ENCODE data around the gene DYRK3. TPM values are rescaled to one million over a fixed set of nuclear protein-coding genes. Genes with fewer than 3 reads are reported as not detected.
A peak's percentile ranks its signal among the peaks of the same experiment; 100 is the strongest.

The DYRK3 gene
- total RNA-seq, 1 experiment from 2014 or later = 7.1 TPM

DNA sequence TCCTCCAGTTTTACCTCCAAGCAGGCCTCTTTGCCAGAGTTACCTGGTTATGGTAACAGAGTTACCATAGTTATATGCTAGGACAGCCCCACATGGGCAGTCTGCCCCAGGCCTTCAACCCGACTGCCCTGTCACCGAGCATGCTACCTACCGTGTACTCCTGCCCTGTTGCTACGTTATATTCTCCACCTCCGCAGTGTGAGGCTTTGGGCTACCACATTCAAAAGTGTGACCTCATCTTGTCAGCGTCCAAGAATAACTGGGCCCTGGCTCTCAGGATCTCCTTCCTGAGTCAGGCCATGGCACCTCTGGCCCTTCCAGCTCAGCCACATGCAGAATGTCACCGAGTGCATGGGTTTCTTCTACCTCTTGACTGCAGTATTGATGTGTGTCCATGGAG lies 58.3 kb downstream of the DYRK3 start:
- H4K20me1 ChIP-seq (ENCODE audit: insufficient read depth) = no peaks in the 10 kb centered on the region
- H3K4me2 ChIP-seq (ENCODE audit: low read length) = no peak overlapping the region
- no peak overlapping the region for H3K27ac ChIP-seq (ENCODE audit: low read depth, low read length)
- H3K9ac ChIP-seq (ENCODE audit: low read length) = no peak overlapping the region
- BruUV-seq (replicated peaks) = no TSS peak
- H3K4me3 ChIP-seq (replicated peaks in 1 of 2; ENCODE audit: low read depth in 1 of 2, low read length in 2 of 2) = no peak overlapping the region
- H3K27me3 ChIP-seq (ENCODE audit: insufficient read depth, low read length) = no peaks in the 10 kb centered on the region
- H3K9me2 ChIP-seq (ENCODE audit: insufficient read depth) = no peaks in the 10 kb centered on the region
- H3K79me2 ChIP-seq (ENCODE audit: insufficient read depth, low read length) = peaks cover 89% of the 10 kb centered on the region
- H2AFZ ChIP-seq (ENCODE audit: low read depth, low read length, poor library complexity, severe bottlenecking) = no peak overlapping the region
- RAD21 ChIA-PET (ENCODE audit: low non-redundant PET in 1 of 2, low total read pairs in 2 of 2, uncharacterized antibody in 2 of 2, unreplicated experiment in 2 of 2) = no interaction called here
- H3K36me3 ChIP-seq (ENCODE audit: control insufficient read depth in 1 of 2, insufficient read depth in 2 of 2, low read length in 2 of 2) = no peaks in the 10 kb centered on the region
- DNase-seq (ENCODE audit: low read depth, low spot score) = no peak
- ATAC-seq = no peak
- intact Hi-C loops (cut with micrococcal nuclease) = no loop called here
- POLR2A ChIA-PET = no interaction called here
- CTCF ChIA-PET = no interaction called here
- TF ChIP-seq YY1 (IDR thresholded peaks at IDR 0.05; ENCODE audit: extremely low read depth, insufficient replicate concordance, low read depth, low read length) = no peak
- H3K4me1 ChIP-seq (ENCODE audit: control insufficient read depth in 1 of 2, insufficient read depth in 2 of 2, low read length in 2 of 2) = peaks cover 2 to 21% of the 10 kb centered on the region in 2 experiments; a peak in 2 of 4 replicates
- H3K9me3 ChIP-seq (ENCODE audit: control insufficient read depth in 1 of 2, insufficient read depth in 1 of 2, low read depth in 1 of 2, low read length in 2 of 2) = no peaks in the 10 kb centered on the region

DNA sequence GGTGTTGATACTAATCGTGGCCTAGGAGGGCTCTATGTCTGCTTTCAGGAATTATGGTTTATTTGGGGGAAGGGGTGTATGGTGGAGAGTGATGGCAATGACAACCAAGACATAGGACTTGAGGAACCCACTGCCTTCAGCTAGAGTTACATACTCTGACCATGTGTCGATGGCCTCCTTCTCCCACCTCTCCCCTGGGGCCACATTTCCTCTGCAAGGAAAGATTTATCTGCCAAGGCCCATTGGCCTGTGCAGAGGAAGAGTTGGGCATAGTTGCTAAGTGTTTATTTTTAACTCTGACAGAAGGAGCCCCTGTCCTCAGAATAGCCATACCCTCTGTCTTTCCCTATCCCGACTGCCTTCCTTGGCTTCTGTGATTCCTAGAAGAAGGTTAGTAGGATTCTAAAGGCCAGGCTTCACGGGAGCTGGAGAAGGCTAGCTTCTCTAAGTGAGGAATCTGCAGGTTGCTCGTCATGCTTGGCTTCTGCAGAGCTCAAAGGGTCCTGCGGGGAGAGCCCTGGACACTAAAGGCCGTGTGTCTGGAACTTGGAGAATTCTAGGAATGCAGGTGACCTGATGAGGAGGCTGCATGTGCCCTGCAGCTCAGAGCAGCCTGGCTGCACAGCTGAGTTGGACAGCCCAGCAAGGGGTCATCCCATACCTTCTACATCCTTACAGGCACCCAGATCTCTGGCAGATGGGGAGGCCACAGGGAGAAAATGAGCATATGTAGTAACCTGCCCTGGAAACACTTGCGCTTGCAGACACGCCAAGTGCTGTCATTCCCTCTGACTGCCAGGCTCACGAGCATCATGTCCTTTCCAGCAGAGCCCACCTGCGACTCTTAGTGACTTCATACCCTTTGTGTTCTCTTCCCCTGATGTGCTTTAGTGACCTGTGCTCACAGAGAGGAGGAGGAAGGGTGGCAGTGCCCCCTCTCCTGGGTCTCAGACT lies 59.1 kb downstream of the DYRK3 start:
- Histone ChIP-seq H3K9me2 (ENCODE audit: insufficient read depth) (no peaks in the 10 kb centered on the region), H3K27me3 (ENCODE audit: insufficient read depth, low read length) (no peaks in the 10 kb centered on the region), H2AFZ (ENCODE audit: low read depth, low read length, poor library complexity, severe bottlenecking) (no peak overlapping the region), H3K36me3 (ENCODE audit: control insufficient read depth in 1 of 2, insufficient read depth in 2 of 2, low read length in 2 of 2) (no peaks in the 10 kb centered on the region), H3K4me3 (replicated peaks in 1 of 2; ENCODE audit: low read depth in 1 of 2, low read length in 2 of 2) (no peak overlapping the region), H3K4me2 (ENCODE audit: low read length) (peak overlapping the region; percentile 12; the same call in 1 of the 2 replicates), H3K27ac (ENCODE audit: low read depth, low read length) (no peak overlapping the region), H3K9ac (ENCODE audit: low read length) (no peak overlapping the region), H3K9me3 (ENCODE audit: control insufficient read depth in 1 of 2, insufficient read depth in 1 of 2, low read depth in 1 of 2, low read length in 2 of 2) (no peaks in the 10 kb centered on the region), H3K79me2 (ENCODE audit: insufficient read depth, low read length) (peaks cover 89% of the 10 kb centered on the region), H3K4me1 (ENCODE audit: control insufficient read depth in 1 of 2, insufficient read depth in 2 of 2, low read length in 2 of 2) (peaks cover 2 to 21% of the 10 kb centered on the region in 2 experiments; a peak in 2 of 4 replicates), H4K20me1 (ENCODE audit: insufficient read depth) (no peaks in the 10 kb centered on the region)
- no TSS peak for BruUV-seq (replicated peaks)
- TF ChIP-seq CTCF (IDR thresholded peaks at IDR 0.05 in 2 of 3, conservative IDR thresholded peaks at IDR 0.05 in 1 of 3; ENCODE audit: borderline replicate concordance in 1 of 3, insufficient read depth in 1 of 3, low read depth in 2 of 3, low read length in 2 of 3) = no peak
- TF ChIP-seq YY1 (IDR thresholded peaks at IDR 0.05; ENCODE audit: extremely low read depth, insufficient replicate concordance, low read depth, low read length) = no peak
- no peak for TF ChIP-seq SRF (IDR thresholded peaks at IDR 0.05; ENCODE audit: low read depth)
- CTCF ChIA-PET = no interaction called here
- ATAC-seq (no peak; the same call in 1 of the 2 replicates), DNase-seq (ENCODE audit: low read depth, low spot score) (no peak)
- POLR2A ChIA-PET = no interaction called here
- RAD21 ChIA-PET (ENCODE audit: low non-redundant PET in 1 of 2, low total read pairs in 2 of 2, uncharacterized antibody in 2 of 2, unreplicated experiment in 2 of 2) = no interaction called here
- intact Hi-C loops (cut with micrococcal nuclease) = no loop called here

Measured in HCT116 (cell line).